HG03095 (cell line): ENCODE results near the gene HIRA.
A peak's percentile ranks its signal among the peaks of the same experiment; 100 is the strongest.
"Not testable (repeated sequence)": the region's sequence is repeated elsewhere in the genome, so short reads cannot be mapped to it uniquely, and the experiment has no call there.

Source experiments
- ATAC-seq: cut with Tn5 transposase; IDR thresholded peaks from one replicate; pipeline ENCODE4 v1.9.1; 2021; ENCODE audit warnings: moderate library complexity; ENCODE audit not compliant: unreplicated experiment

Gene HIRA

DNA sequence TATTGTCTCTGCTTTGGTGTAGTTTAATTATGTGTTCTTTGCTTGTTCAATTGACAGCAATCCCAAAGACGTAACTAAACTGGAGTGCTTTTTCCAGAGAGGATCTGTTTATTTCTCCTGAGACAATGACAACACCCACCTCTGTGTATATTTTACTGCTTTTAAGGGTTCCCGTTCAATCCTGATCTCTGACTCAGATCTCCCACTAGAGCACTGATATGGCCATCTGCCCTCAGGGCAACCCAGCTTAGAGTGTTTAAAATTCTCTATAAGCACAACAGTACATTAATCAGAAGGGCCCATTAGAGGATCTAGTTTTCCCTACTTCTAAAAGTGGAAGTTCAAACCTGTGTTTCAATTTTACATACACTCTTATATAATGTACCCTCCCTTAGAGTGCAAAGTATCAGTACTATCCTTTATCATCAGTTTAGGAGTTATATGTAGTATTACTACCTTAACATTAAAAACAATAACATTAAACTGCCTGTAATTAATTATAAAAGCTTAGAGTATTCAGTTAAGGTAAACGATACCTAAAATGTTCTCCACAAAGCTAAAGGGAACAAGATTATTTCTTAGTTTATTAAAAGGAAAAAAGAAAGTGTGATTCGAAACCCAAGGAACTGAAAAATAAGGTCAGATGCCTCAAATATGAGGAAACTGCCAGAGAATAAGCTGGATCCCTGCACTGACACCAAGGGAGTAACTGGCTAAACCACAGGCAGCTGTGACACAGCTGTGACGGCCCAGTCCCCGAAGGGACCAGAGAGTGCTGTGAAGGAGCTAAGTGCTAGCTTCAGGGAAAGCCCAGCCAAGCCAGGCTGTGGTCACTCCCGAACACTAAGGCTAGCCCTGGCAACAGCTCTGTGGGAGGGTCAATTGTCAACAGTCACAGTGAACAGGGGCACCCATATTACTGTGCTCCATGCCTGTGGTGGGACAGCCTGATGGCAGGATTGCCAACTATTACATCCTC is 32.2 kb upstream of the HIRA start:
- ATAC-seq: no peak

- ATAC-seq: no peak
Observed at GRCh38 chr22:19463008-19463407, 31.5 kb upstream of the HIRA start.

DNA sequence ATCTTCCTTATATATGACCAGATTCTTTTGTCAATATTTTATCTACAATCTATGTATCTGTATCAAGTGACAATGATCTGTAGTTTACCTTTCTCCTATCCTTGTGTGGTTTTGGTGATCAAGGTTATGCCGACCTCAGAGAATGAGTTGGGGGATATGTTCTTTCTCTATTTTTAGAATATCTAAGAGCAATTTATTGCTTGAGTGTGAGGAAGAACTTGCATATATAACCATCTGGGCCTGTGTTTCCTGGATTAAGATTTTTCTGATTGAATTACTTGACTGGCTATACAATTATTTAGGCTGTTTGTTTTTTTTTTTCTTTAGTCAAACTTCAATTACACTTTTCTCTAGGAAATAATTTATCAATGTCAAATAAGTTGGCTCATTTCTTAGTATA is 30.0 kb upstream of the HIRA start:
- no peak for ATAC-seq

DNA sequence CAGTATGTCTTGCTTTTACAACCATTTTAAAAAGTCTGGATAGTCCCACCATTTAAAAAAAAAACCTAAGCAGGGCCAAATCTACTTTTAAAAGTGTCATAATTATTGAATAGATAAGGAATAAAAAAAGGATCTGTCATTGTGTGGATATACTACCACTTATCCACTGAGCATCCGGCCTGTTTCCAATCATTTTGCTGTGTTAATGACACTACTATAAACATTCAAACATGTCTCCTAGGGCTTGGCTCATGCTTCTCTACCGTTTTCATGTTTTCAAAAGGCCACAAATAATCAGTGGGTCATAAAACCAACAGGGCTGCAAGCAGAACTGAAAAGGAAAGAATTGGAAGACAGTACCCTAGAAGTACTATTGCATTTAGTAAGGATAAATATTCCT is 28.5 kb upstream of the HIRA start:
- ATAC-seq: no peak

DNA sequence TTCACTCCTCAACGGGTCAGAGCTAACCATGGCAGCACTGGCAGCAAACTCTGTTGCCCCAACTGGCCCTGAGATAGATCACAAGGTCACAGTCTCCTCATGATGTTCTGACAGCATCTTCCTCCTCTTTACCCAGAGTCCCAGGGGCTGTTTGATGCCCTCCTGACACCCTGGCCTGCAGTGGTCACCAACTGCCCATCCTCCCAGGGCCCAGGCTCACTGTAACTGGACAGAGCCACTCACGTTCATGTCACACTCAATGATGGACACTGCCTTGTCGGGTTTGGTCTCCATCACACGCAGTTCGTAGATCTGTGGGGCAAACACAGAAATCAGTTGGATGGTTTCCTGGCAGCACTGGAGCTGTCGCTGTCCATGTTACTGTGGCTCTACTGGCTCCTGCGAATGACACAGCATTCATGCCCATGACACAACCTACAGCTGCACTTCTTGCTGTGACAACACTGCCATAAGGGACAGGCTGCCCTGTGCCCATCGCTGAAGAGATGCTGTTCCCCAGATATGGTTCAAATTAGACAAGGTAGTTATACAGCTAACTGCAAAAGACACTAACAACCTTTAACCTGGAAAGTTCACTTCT is 26.4 kb upstream of the HIRA start:
- no peak for ATAC-seq

DNA sequence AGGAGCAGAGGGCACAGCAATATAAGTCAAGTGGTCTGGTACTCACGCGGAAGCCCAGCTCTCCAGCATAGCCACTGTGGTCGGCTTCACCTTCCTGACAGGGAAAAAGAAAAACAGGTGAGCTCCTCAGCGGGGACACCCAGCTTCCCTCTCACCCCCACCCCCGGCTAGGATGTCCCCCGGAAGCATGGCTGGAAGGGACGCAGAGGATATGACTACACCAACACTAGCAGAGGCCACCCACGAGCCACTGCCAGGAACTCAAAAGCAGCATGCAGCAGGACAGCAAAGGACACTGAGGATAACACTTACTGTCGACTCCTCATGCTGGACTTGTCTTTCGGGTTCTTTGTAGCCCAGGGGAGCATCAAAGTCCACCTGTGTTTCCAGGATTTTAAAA is 25.0 kb upstream of the HIRA start:
- ATAC-seq: no peak

GRCh38 chr22:19455585-19456370 is 24.2 kb upstream of the HIRA start:
- ATAC-seq: no peak

- no peak for ATAC-seq
Observed at GRCh38 chr22:19455033-19455432, 23.5 kb upstream of the HIRA start.

GRCh38 chr22:19454156-19454555 is 22.6 kb upstream of the HIRA start:
- ATAC-seq: no peak

DNA sequence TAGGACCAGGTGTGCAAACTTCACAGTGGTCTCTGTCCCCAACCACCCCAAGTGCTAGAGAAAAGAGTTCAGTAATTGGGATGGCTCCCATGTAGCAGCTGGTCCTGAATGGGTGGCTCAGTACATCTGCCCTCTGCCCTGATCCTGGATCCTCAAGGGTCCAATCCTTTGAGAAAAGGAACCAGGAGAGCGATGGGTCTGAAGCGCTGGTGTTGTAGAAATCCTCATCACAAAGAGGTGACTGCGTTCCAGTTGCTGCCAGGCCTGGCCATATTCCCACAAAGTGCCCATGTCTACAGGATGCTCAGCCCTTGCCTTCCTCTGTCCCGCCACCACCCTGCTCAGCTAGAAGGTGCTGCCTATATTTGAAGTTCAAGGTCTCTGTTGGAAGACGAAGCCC is 22.2 kb upstream of the HIRA start:
- ATAC-seq: no peak

DNA sequence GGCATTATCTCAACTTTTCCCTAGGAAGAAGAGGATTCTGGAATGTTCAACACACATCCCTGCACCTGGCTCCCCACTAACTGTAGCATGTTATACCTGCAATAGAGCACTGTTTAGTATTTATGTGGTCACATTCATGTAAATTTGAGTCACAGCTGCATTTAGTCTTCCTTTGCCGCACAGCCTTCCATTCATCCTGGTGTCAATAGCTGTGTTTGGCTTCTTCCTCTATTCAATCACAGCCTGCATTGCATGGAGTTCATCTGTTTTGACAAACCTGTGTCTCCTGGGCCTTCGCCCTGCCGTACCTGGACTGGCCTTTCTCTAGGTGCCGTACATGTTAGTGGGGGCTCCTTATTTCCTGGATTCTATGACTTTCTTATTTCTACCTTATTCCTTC is 20.0 kb upstream of the HIRA start:
- no peak for ATAC-seq

DNA sequence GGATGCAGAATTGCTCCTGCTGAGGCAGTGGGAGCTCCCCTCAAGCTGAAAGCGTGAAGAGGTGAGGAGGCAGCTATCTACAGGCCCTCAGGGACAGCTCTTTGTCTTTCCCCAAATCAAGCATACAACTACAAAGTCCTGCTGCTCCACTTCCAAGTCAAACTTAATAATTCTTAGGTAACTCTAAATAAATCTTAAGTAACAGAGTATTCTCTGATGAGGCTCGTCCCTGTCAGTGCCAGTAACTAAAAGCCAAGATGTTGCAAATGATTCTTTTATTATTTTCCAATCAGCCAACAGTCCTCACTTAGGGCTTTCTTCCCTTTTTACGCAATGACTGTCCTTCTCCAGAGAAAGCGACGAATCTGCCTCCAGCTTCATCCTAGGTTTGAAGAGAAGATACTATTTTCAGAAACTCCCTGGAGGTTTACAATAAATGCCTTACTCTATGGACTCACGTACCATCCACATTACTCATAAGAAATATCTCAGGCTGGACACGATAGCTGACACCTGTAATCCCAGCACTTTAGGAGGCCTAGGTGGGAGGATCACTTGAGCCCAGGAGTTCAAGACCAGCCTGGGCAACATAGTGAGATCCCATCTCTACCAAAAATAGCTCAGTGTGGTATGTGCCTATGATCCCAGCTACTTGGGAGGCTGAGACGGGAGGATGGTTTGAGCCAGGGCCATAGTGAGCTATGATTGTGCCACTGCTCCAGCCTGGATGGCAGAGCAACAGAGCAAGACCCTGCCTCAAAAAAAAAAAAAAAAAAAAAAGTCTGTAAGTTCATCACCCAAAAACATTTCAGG is 19.0 kb upstream of the HIRA start:
- no peak for ATAC-seq

DNA sequence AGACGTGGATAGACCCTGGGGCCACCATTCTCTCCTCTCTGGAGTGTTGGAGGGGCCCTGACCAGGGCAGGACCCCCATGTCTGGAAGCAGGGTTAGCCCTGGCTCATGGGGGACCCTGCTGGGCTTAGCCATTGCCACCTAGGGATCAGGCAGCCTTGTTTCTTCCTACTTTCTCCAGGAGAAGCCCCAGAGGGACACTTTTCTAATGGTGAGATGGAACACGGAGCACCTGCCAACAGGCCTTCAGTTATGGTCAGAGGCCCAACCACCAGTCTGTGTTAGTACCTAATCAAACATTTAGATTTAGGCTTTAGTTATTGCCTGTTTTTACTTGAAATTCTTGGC is 17.9 kb upstream of the HIRA start:
- ATAC-seq: no peak

DNA sequence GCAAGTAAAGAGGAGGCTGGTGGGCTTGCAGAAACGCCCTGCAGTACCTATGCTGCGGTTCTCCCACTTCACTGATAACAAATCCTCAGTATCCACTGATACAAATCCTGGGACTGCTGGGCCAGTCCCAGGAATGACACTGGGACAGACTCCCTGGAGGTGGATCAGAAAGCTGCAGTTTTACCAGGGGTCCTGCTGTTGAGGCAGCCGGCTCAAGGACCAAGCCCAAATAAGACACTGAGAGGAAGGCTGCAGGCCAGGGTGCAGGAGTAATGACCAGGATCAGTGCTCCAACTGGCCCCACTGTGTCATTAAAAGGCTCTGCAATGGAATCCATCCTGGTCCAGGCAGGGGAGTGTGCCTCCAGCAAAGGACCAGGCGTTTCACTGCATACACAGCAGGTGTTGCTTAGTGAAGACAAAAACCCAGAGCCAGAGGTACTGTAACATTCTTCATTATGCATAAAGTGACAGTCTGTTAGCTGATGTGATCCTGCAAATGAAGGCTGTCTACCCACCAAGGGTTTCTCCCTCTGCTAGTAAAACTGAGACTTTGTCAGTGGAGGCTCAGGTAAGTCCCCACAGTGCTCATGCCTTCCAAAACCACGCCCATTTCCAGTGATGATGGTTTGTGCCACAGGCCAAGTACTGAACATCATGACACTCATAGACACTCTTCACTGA is 17.3 kb upstream of the HIRA start:
- no peak for ATAC-seq

DNA sequence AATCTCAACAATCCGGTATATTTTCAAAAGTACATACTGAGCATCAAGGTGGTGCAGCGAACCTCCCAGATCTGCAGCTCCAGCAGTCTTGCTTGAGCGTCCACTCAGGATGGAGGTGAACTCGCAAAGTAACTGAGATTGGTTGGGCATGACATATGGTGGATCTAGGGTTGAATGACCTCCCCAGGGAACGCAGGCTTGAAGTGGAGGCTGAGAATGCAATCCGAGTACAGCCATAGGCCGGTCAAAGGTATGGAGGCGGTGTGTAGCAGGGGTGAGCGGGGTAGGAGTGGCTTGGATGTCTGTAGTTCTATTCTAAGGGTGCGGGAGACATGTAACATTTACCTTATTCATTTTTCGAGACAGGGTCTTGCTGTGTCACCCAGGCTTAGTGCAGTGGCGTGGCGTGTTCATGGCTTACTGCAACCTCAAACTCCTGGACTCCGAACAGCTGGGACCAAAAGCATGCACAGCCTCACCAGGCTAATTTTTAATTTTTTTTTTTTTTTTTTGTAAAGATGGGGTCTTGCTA is 16.6 kb upstream of the HIRA start:
- ATAC-seq: peak; percentile 25

DNA sequence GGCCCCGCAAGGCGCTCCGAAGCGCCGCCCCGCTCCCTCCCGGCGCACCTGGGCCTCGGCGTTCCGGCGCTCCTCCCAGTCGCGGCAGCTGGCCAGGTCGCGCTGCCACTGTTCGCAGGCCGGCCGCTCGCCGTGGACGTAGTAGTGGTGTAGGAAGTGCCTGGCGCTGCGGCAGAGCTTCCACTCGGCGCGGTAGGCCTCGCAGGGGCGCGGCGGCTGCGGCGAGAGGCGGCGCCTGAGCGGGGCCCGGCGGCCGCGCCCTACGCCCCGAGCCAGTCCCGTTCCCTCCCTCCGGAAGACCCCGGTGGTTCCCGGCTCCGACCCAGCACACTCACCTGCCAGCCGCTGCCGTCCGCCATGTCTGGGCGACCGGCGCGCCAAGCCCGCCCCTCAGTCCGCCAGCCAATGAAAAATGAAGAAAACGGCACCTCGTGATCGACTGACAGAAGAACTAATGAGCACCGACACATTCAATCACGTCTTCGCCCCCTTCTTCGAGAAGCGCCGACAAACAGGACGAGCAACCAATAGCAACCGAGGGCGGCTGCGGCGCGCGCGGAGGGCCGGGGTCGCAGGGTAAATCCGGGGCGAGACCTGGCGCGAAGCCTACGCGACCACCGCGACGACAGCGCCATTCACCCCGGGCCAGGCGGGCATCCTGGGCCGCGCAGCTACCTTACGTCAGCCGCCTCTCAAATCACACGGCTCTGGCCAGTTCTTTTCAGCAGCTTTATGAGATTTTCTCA is 16.0 kb upstream of the HIRA start, which contains the start of gene C22orf39:
Gene C22orf39 (minus strand): TSS at position 382 of the 746 bp plus-strand sequence. CDS start 23 bp downstream, at position 359.
- ATAC-seq: peak; percentile 80

DNA sequence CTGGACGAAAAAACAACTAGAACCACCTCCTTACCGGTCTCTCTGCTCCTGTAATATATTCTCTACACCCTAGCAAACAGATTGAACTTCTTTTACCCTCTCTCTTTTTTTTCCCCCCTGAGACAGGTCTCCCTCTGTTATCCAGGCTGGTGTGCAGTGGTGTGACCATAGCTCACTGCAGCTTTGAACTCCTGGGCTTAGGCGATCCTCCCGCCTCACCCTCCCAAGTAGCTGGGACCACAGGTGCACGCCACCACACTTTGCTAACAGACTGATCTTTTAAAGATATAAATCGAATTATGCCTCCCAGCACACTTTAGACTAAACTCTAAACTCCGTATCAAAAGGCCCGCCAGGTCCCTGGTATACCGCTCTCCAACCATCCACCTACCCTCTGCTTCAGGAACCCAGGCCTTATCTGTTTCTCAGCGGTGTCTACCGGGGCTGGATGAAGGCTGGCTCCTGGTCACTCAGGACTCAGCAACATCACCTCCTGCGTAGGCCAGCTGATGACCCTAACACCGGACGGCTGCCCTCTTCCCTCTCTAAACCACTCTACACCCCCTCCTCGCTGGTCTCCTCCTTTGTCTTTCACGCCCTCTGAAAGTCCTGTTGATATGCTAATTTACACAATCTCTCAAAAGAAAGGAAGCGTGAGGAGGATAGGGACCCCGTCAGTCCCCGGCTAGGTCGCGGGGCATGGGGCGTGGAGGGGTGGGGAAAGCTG is 15.2 kb upstream of the HIRA start:
- ATAC-seq: no peak

- ATAC-seq: not testable (repeated sequence)
Observed at GRCh38 chr22:19445279-19445982, 13.9 kb upstream of the HIRA start.
